Panc1 (cell line): Measurements from ENCODE around the gene CFAP299. TPM values are rescaled to one million over a fixed set of nuclear protein-coding genes. Genes with fewer than 3 reads are reported as not detected.

ENCODE experiments used
- ATAC-seq: fragments of 200-7000 bp; cut with Tn5 transposase; 2 replicates; pipeline ENCODE4 v1.9.1; 2020; ENCODE audit warnings: mild to moderate bottlenecking, moderate library complexity
- BruUV-seq: library from RNA; stranded (reverse); fragments of 400-500 nt; replicated peaks from 2 replicates; lab custom pipeline; 2021; lab: Mats Ljungman, UMichigan
- CTCF ChIA-PET: fragments of 300-600 bp; sonication (Branson Sonifier 250); formaldehyde crosslinking; loops from one replicate; lab custom pipeline; 2022; ENCODE audit warnings: antibody characterized with exemption; lab: Charles Lee
- POLR2A ChIA-PET: fragments of 300-600 bp; sonication (Branson Sonifier 250); formaldehyde crosslinking; loops from one replicate; lab custom pipeline; 2022; ENCODE audit warnings: antibody characterized with exemption; lab: Charles Lee
- DNase-seq: peaks from one replicate; pipeline ENCODE4 v3.0.0-alpha.2; 2010; ENCODE audit warnings: low read depth, low spot score
- H3K27ac ChIP-seq: 2 replicates; pipeline ENCODE4 v1.5.1; 2011; ENCODE audit warnings: mild to moderate bottlenecking, low read length, inconsistent platforms
- H3K27me3 ChIP-seq: fragments of 200-500 bp; sonication (Bioruptor generic); 2 replicates; pipeline ENCODE4 v1.6.0; 2014; ENCODE audit warnings: low read length, inconsistent platforms; ENCODE audit not compliant: control insufficient read depth, insufficient read depth
- H3K36me3 ChIP-seq: fragments of 200-500 bp; sonication (Bioruptor generic); 2 replicates; pipeline ENCODE4 v1.5.1; 2014; ENCODE audit warnings: inconsistent platforms, mild to moderate bottlenecking, low read length, moderate library complexity; ENCODE audit not compliant: control insufficient read depth, insufficient read depth
- H3K4me1 ChIP-seq: 2 replicates; pipeline ENCODE4 v1.5.1; 2011; ENCODE audit warnings: inconsistent platforms, mild to moderate bottlenecking, low read length, moderate library complexity; ENCODE audit not compliant: control insufficient read depth, insufficient read depth
- H3K4me3 ChIP-seq, 2 experiments: 2 replicates each; pipeline ENCODE4 v1.5.1; 2011 to 2012; ENCODE audit warnings: low read depth in 2 of 2, low read length in 2 of 2, mild to moderate bottlenecking in 2 of 2, inconsistent platforms in 1 of 2, moderate library complexity in 1 of 2
- H3K9me3 ChIP-seq: fragments of 200-500 bp; sonication (Bioruptor generic); 2 replicates; pipeline ENCODE4 v1.5.1; 2014; ENCODE audit warnings: low read depth, mild to moderate bottlenecking, inconsistent platforms, low read length, moderate library complexity; ENCODE audit not compliant: control insufficient read depth, insufficient read depth
- POLR2AphosphoS5 ChIP-seq: IDR thresholded peaks from 2 replicates; pipeline ENCODE4 v1.6.1; 2012; ENCODE audit warnings: mild to moderate bottlenecking, low read depth, low read length, moderate library complexity
- SIN3A ChIP-seq: IDR thresholded peaks from 2 replicates; pipeline ENCODE4 v1.6.1; 2012; ENCODE audit warnings: low read depth, mild to moderate bottlenecking, low read length, moderate library complexity, borderline replicate concordance; ENCODE audit not compliant: insufficient read depth
- TCF7L2 ChIP-seq: IDR thresholded peaks from 2 replicates; pipeline ENCODE4 v1.6.1; 2011; ENCODE audit warnings: mild to moderate bottlenecking, low read depth, low read length, inconsistent platforms
- in situ Hi-C: cut with HindIII; loops from 2 replicates; pipeline ENCODE4 v1.10.0; 2016; ENCODE audit warnings: low sequenced_read_pairs, low pct_unique_long_range_greater_than_20kb
- intact Hi-C: fragments of 100-400 bp; cut with micrococcal nuclease; formaldehyde crosslinking; loops from one replicate; pipeline ENCODE4 v1.10.0; 2022; ENCODE audit not compliant: unreplicated experiment
- total RNA-seq: library from RNA; stranded (reverse); gene quantifications from one replicate; pipeline ENCODE4 v1.2.1, GENCODE V29; 2021; ENCODE audit not compliant: unreplicated experiment
- TF ChIP-seq, protein P1 (sequence below), 2 experiments: IDR thresholded peaks; 2 replicates each; pipeline ENCODE4 v1.6.1; 2011 to 2012; ENCODE audit warnings: low read depth in 2 of 2, control low read depth in 1 of 2, low read length in 1 of 2, mild to moderate bottlenecking in 1 of 2, moderate library complexity in 1 of 2; ENCODE audit not compliant: insufficient read depth in 1 of 2
- TF ChIP-seq, protein P2 (sequence below): fragments of 450-650 bp; IDR thresholded peaks from 2 replicates; pipeline ENCODE4 v1.5.1; 2017; ENCODE audit warnings: mild to moderate bottlenecking

The CFAP299 gene
- total RNA-seq, 1 experiment from 2014 or later = not detected

DNA sequence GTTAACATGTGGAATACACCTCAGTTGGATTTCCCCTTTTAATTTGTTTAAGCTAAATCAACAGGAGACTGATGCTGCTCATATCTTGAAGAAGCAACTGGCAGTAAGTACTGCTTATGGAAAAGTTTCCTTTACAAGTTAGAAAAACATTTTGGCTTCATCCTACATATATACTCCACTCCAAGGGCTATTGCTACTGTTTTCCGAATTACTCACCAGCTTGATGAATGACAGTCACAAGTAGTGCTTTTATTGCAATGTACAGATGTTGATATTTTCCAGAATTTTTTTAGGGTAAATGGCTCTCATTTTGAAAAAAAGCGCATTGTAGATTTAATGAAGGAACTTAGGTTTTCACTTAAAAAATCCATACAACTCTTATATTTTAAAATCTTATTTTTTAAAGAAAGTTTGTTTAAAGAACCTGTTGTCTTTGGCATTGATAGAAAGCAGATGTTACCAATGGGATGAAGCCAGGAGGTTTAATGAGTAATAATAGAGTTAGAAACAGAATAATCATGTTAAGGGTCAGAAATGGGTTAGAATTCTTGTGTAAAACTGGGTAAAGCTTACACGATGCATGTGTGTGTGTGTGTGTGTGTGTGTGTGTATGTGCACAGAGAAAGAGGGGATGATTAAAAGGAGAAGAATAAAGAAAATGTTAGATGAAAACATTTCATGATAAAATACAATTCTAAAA, 272.9 kb downstream of the CFAP299 start:
- Histone ChIP-seq H3K36me3 (no peaks in the 10 kb centered on the region), H3K27ac (no peak overlapping the region), H3K27me3 (no peaks in the 10 kb centered on the region), H3K4me3 (no peak overlapping the region), H3K4me1 (no peaks in the 10 kb centered on the region), H3K9me3 (no peaks in the 10 kb centered on the region)
- in situ Hi-C loops (no loop called here), intact Hi-C loops (no loop called here)
- no peak for TF ChIP-seq SIN3A
- TF ChIP-seq, protein P1, sequence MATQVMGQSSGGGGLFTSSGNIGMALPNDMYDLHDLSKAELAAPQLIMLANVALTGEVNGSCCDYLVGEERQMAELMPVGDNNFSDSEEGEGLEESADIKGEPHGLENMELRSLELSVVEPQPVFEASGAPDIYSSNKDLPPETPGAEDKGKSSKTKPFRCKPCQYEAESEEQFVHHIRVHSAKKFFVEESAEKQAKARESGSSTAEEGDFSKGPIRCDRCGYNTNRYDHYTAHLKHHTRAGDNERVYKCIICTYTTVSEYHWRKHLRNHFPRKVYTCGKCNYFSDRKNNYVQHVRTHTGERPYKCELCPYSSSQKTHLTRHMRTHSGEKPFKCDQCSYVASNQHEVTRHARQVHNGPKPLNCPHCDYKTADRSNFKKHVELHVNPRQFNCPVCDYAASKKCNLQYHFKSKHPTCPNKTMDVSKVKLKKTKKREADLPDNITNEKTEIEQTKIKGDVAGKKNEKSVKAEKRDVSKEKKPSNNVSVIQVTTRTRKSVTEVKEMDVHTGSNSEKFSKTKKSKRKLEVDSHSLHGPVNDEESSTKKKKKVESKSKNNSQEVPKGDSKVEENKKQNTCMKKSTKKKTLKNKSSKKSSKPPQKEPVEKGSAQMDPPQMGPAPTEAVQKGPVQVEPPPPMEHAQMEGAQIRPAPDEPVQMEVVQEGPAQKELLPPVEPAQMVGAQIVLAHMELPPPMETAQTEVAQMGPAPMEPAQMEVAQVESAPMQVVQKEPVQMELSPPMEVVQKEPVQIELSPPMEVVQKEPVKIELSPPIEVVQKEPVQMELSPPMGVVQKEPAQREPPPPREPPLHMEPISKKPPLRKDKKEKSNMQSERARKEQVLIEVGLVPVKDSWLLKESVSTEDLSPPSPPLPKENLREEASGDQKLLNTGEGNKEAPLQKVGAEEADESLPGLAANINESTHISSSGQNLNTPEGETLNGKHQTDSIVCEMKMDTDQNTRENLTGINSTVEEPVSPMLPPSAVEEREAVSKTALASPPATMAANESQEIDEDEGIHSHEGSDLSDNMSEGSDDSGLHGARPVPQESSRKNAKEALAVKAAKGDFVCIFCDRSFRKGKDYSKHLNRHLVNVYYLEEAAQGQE (IDR thresholded peaks at IDR 0.05; ENCODE audit: insufficient read depth in 1 of 2, low read depth in 2 of 2, low read length in 1 of 2) = no peak
- no TSS peak for BruUV-seq
- DNase-seq (no peak), ATAC-seq (no peak)
- CTCF ChIA-PET = no interaction called here
- POLR2A ChIA-PET = no interaction called here

DNA sequence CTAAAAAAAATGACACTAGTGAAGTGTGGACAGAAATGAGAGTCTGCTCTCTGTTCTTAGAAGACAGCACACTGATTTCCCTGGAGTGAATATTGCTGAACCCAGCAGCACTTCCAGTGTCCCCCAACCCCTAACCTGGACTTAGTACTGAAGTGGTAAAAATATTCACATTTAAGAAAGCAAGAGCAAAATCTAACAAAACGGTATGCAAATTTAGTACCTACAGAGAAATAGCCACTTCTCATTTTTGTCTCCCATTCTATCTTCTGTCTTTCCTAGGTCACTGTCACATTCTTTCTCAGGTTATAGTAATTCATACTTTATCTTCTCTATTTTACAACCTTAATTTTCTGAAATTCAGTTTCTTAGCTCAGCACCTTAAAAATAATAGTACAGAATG, 274.7 kb downstream of the CFAP299 start:
- Histone ChIP-seq H3K4me3 (no peak overlapping the region), H3K27me3 (no peaks in the 10 kb centered on the region), H3K4me1 (no peaks in the 10 kb centered on the region), H3K9me3 (no peaks in the 10 kb centered on the region), H3K36me3 (no peaks in the 10 kb centered on the region), H3K27ac (no peak overlapping the region)
- DNase-seq (no peak), ATAC-seq (no peak)
- no TSS peak for BruUV-seq
- intact Hi-C loops = no loop called here
- TF ChIP-seq TCF7L2 (no peak), POLR2AphosphoS5 (no peak), SIN3A (no peak)
- TF ChIP-seq, protein P1 (IDR thresholded peaks at IDR 0.05; ENCODE audit: insufficient read depth in 1 of 2, low read depth in 2 of 2, low read length in 1 of 2) = no peak
- TF ChIP-seq, protein P2, sequence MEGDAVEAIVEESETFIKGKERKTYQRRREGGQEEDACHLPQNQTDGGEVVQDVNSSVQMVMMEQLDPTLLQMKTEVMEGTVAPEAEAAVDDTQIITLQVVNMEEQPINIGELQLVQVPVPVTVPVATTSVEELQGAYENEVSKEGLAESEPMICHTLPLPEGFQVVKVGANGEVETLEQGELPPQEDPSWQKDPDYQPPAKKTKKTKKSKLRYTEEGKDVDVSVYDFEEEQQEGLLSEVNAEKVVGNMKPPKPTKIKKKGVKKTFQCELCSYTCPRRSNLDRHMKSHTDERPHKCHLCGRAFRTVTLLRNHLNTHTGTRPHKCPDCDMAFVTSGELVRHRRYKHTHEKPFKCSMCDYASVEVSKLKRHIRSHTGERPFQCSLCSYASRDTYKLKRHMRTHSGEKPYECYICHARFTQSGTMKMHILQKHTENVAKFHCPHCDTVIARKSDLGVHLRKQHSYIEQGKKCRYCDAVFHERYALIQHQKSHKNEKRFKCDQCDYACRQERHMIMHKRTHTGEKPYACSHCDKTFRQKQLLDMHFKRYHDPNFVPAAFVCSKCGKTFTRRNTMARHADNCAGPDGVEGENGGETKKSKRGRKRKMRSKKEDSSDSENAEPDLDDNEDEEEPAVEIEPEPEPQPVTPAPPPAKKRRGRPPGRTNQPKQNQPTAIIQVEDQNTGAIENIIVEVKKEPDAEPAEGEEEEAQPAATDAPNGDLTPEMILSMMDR = no peak
- CTCF ChIA-PET = no interaction called here
- POLR2A ChIA-PET = no interaction called here
- in situ Hi-C loops = no loop called here
